Neural cell (in vitro differentiated cells): Measurements from ENCODE around the gene POLN. TPM values are rescaled to one million over a fixed set of nuclear protein-coding genes. Genes with fewer than 3 reads are reported as not detected.

ENCODE experiments used
- H2AFZ ChIP-seq: fragments of 200-600, 300-800 bp; sonication (generic), shearing (Covaris generic); 2 replicates; pipeline ENCODE4 v1.6.0; 2014; ENCODE audit warnings: low read depth, mild to moderate bottlenecking, antibody characterized with exemption, low read length, moderate library complexity
- H3F3A ChIP-seq: fragments of 200-600 bp; shearing (Covaris generic); 2 replicates; pipeline ENCODE4 v1.6.1; 2016; ENCODE audit warnings: mild to moderate bottlenecking, moderate library complexity, mixed read lengths, antibody characterized with exemption, low read length; ENCODE audit not compliant: insufficient read depth, poor library complexity, severe bottlenecking
- H3K27ac ChIP-seq: fragments of 200-600, 300-800 bp; sonication (generic), shearing (Covaris generic); 2 replicates; pipeline ENCODE4 v1.5.1; 2014; ENCODE audit warnings: mild to moderate bottlenecking, low read length, moderate library complexity
- H3K27me3 ChIP-seq: fragments of 300-800, 200-600 bp; sonication (generic), shearing (Covaris generic); 2 replicates; pipeline ENCODE4 v1.6.0; 2014; ENCODE audit warnings: mild to moderate bottlenecking, low read depth, low read length, moderate library complexity; ENCODE audit not compliant: insufficient read depth
- H3K36me3 ChIP-seq: fragments of 300-800, 200-600 bp; sonication (generic), shearing (Covaris generic); 2 replicates; pipeline ENCODE4 v1.5.1; 2014; ENCODE audit warnings: mild to moderate bottlenecking, antibody characterized with exemption, low read length, moderate library complexity; ENCODE audit not compliant: insufficient read depth
- H3K4me2 ChIP-seq: fragments of 300-800, 200-600 bp; sonication (generic), shearing (Covaris generic); 2 replicates; pipeline ENCODE4 v1.6.0; 2014; ENCODE audit warnings: mild to moderate bottlenecking, low read length
- H3K4me3 ChIP-seq: fragments of 300-800, 200-600 bp; sonication (generic), shearing (Covaris generic); 2 replicates; pipeline ENCODE4 v1.5.1; 2014; ENCODE audit warnings: mild to moderate bottlenecking, low read length, moderate library complexity
- H3K79me2 ChIP-seq: fragments of 200-600 bp; shearing (Covaris generic); replicated peaks from 2 replicates; pipeline ENCODE4 v1.6.0; 2014; ENCODE audit warnings: mild to moderate bottlenecking, low read length, moderate library complexity; ENCODE audit not compliant: insufficient read depth
- H3K9ac ChIP-seq: fragments of 300-800, 200-600 bp; sonication (generic), shearing (Covaris generic); 2 replicates; pipeline ENCODE4 v1.6.1; 2016; ENCODE audit warnings: mild to moderate bottlenecking, low read length, mixed read lengths
- H3K9me2 ChIP-seq: fragments of 200-600 bp; shearing (Covaris generic); 2 replicates; pipeline ENCODE4 v1.6.1; 2016; ENCODE audit warnings: mild to moderate bottlenecking, low read length, mixed read lengths; ENCODE audit not compliant: insufficient read depth
- H3K9me3 ChIP-seq: fragments of 200-600, 300-800 bp; sonication (generic), shearing (Covaris generic); 2 replicates; pipeline ENCODE4 v1.6.1; 2016; ENCODE audit warnings: mild to moderate bottlenecking, mixed run types, low read length, moderate library complexity, mixed read lengths
- H4K20me1 ChIP-seq: fragments of 200-600 bp; shearing (Covaris generic); 2 replicates; pipeline ENCODE4 v1.6.1; 2016; ENCODE audit warnings: mild to moderate bottlenecking, mixed run types; ENCODE audit not compliant: insufficient read depth
- EP300 ChIP-seq: fragments of 450-650 bp; conservative IDR thresholded peaks from 2 replicates; pipeline ENCODE4 v1.6.1; 2014; ENCODE audit warnings: antibody characterized with exemption, mild to moderate bottlenecking, moderate library complexity; ENCODE audit not compliant: poor library complexity, severe bottlenecking
- EZH2 ChIP-seq: fragments of 200-600, 300-800 bp; shearing (Covaris generic), sonication (generic); IDR thresholded peaks from 2 replicates; pipeline ENCODE4 v1.6.1; 2014; ENCODE audit warnings: antibody characterized with exemption, low read length, borderline replicate concordance, mild to moderate bottlenecking; ENCODE audit not compliant: insufficient read depth, poor library complexity, severe bottlenecking
- MXI1 ChIP-seq: fragments of 450-650 bp; conservative IDR thresholded peaks from 2 replicates; pipeline ENCODE4 v1.6.1; 2014; ENCODE audit warnings: antibody characterized with exemption, mild to moderate bottlenecking; ENCODE audit not compliant: poor library complexity, severe bottlenecking
- POLR2AphosphoS5 ChIP-seq: IDR thresholded peaks from 2 replicates; pipeline ENCODE4 v1.6.1; 2012
- RAD21 ChIP-seq: fragments of 450-650 bp; conservative IDR thresholded peaks from 2 replicates; pipeline ENCODE4 v1.6.1; 2014; ENCODE audit warnings: antibody characterized with exemption, mild to moderate bottlenecking, moderate library complexity
- SMC3 ChIP-seq: fragments of 450-650 bp; conservative IDR thresholded peaks from 2 replicates; pipeline ENCODE4 v1.6.1; 2014; ENCODE audit warnings: antibody characterized with exemption, mild to moderate bottlenecking, moderate library complexity; ENCODE audit not compliant: poor library complexity
- TAF1 ChIP-seq: IDR thresholded peaks from 2 replicates; pipeline ENCODE4 v1.6.1; 2012; ENCODE audit warnings: low read depth
- polyA plus RNA-seq: library from polyadenylated mRNA; depleted of rRNA; stranded (reverse); fragments of >200 nt; gene quantifications from 2 replicates; pipeline ENCODE4 v1.2.3, GENCODE V29; 2014
- TF ChIP-seq, protein P1 (sequence below): IDR thresholded peaks from 2 replicates; pipeline ENCODE4 v1.6.1; 2012; ENCODE audit warnings: borderline replicate concordance
- TF ChIP-seq, protein P2 (sequence below): fragments of 450-650 bp; IDR thresholded peaks from 2 replicates; pipeline ENCODE4 v1.5.1; 2014; ENCODE audit warnings: antibody characterized with exemption, mild to moderate bottlenecking, moderate library complexity; ENCODE audit not compliant: poor library complexity, severe bottlenecking

Gene POLN
- polyA plus RNA-seq, 1 donor from 2014 or later: 1.1 TPM

DNA sequence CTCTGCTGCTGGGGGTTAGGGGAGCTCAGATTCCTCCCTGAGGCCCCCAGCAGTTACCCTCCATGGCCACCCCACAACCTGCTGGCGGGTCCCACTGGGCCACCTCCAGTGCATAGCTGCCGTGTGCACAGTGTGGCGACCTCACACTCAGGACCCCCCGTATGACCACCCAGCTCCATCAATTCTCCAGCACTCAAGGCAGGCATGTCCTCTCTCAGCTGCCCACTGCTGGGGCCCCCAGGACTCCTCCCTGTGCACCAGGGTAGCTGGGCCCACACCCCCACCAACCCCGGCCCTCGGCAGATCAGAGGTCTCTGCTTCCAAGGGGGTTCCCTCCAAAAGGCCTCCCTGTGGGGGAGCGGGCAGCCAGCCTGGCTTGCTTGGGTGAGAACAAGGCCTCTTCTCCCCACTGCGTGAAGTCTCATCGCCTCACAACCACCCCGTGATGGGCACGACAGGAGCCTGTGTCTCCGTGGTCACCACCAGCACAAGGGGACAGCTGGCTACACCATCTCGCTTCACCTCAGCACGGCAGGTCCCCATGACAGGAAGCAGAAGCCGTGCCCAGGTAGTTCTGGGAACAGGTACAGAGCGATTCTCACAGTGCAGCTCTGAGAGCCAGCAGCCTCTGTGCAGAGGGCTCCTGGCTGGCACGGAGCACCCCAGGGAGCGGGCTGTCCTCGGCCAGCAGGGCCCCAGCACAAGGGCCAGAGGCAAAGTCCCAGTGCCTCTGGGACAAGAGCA is 4.6 kb upstream of the POLN start:
- Histone ChIP-seq H3K27ac (no peak overlapping the region), H3K4me3 (no peak overlapping the region), H3K36me3 (no peaks in the 10 kb centered on the region)

DNA sequence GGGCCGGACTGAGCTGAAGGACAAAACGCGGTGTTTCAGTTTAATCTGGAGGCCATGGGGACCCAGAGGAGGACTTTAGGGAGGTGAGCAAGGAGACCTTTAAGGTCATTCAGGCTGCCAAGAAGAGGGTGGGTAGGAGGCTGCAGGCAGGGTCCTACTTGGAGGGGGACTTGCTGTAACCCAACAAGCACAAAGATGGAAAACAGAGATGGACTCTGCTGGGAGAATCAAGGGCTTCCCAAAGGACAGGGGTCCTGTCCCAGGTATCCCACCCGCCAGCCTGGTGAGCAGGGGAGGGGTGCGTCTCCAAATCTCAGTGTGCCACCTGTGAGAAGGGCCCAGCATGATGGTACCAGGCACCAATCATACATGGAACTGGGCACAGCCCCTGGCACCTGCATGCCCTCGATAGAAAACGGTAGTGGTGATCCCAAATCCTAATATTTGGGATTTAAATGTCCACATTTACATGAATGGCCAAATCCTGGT is 3.9 kb upstream of the POLN start:
- no peak overlapping the region for H3K4me2 ChIP-seq
- no peaks in the 10 kb centered on the region for H3K9me3 ChIP-seq
- no peaks in the 10 kb centered on the region for H3K27me3 ChIP-seq
- H4K20me1 ChIP-seq: no peaks in the 10 kb centered on the region
- H3K9me2 ChIP-seq: no peaks in the 10 kb centered on the region
- H3K79me2 ChIP-seq: peaks cover 6% of the 10 kb centered on the region
- H3K9ac ChIP-seq: no peak overlapping the region
- TF ChIP-seq MXI1 (no peak), SMC3 (no peak), RAD21 (no peak), EP300 (no peak), EZH2 (no peak), TAF1 (no peak), POLR2AphosphoS5 (no peak)
- TF ChIP-seq, protein P1, sequence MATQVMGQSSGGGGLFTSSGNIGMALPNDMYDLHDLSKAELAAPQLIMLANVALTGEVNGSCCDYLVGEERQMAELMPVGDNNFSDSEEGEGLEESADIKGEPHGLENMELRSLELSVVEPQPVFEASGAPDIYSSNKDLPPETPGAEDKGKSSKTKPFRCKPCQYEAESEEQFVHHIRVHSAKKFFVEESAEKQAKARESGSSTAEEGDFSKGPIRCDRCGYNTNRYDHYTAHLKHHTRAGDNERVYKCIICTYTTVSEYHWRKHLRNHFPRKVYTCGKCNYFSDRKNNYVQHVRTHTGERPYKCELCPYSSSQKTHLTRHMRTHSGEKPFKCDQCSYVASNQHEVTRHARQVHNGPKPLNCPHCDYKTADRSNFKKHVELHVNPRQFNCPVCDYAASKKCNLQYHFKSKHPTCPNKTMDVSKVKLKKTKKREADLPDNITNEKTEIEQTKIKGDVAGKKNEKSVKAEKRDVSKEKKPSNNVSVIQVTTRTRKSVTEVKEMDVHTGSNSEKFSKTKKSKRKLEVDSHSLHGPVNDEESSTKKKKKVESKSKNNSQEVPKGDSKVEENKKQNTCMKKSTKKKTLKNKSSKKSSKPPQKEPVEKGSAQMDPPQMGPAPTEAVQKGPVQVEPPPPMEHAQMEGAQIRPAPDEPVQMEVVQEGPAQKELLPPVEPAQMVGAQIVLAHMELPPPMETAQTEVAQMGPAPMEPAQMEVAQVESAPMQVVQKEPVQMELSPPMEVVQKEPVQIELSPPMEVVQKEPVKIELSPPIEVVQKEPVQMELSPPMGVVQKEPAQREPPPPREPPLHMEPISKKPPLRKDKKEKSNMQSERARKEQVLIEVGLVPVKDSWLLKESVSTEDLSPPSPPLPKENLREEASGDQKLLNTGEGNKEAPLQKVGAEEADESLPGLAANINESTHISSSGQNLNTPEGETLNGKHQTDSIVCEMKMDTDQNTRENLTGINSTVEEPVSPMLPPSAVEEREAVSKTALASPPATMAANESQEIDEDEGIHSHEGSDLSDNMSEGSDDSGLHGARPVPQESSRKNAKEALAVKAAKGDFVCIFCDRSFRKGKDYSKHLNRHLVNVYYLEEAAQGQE: no peak
- TF ChIP-seq, protein P2, sequence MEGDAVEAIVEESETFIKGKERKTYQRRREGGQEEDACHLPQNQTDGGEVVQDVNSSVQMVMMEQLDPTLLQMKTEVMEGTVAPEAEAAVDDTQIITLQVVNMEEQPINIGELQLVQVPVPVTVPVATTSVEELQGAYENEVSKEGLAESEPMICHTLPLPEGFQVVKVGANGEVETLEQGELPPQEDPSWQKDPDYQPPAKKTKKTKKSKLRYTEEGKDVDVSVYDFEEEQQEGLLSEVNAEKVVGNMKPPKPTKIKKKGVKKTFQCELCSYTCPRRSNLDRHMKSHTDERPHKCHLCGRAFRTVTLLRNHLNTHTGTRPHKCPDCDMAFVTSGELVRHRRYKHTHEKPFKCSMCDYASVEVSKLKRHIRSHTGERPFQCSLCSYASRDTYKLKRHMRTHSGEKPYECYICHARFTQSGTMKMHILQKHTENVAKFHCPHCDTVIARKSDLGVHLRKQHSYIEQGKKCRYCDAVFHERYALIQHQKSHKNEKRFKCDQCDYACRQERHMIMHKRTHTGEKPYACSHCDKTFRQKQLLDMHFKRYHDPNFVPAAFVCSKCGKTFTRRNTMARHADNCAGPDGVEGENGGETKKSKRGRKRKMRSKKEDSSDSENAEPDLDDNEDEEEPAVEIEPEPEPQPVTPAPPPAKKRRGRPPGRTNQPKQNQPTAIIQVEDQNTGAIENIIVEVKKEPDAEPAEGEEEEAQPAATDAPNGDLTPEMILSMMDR: no peak
- no peak overlapping the region for H2AFZ ChIP-seq
- no peak overlapping the region for H3K27ac ChIP-seq
- H3K36me3 ChIP-seq: no peaks in the 10 kb centered on the region
- no peak overlapping the region for H3K4me3 ChIP-seq
- no peaks in the 10 kb centered on the region for H3F3A ChIP-seq

More for the DNA sequence above, 4.6 kb upstream of the POLN start:
- TF ChIP-seq, protein P2: no peak
- TF ChIP-seq SMC3: no peak
- no peak for TF ChIP-seq POLR2AphosphoS5
- TF ChIP-seq, protein P1: no peak
- TF ChIP-seq EZH2: no peak
- no peak for TF ChIP-seq TAF1
- TF ChIP-seq RAD21: no peak
- TF ChIP-seq EP300: no peak
- TF ChIP-seq MXI1: no peak
- H2AFZ ChIP-seq: no peak overlapping the region
- no peaks in the 10 kb centered on the region for H4K20me1 ChIP-seq
- H3F3A ChIP-seq: no peaks in the 10 kb centered on the region
- H3K27me3 ChIP-seq: no peaks in the 10 kb centered on the region
- no peaks in the 10 kb centered on the region for H3K9me3 ChIP-seq
- no peak overlapping the region for H3K4me2 ChIP-seq
- H3K9me2 ChIP-seq: no peaks in the 10 kb centered on the region
- no peak overlapping the region for H3K9ac ChIP-seq
- H3K79me2 ChIP-seq: no peaks in the 10 kb centered on the region
